GM12878 (cell line): Measurements from ENCODE around the gene CLNS1A. TPM values are rescaled to one million over a fixed set of nuclear protein-coding genes. Genes with fewer than 3 reads are reported as not detected.

Experiments used
- BACH1 ChIP-seq: fragments of 450-650 bp; IDR thresholded peaks from 2 replicates; pipeline ENCODE4 v1.6.1; 2017; ENCODE audit warnings: mild to moderate bottlenecking, borderline replicate concordance
- BRCA1 ChIP-seq: IDR thresholded peaks from 2 replicates; pipeline ENCODE4 v1.6.1; 2011; ENCODE audit warnings: low read depth, low read length, improper control_type of control experiment
- CBFB ChIP-seq: IDR thresholded peaks from 2 replicates; pipeline ENCODE4 v1.6.1; 2016; ENCODE audit warnings: antibody characterized with exemption, low read depth
- IKZF2 ChIP-seq, 2 experiments: fragments of 450-650 bp; IDR thresholded peaks; 2 replicates each; pipeline ENCODE4 v1.6.1; 2017; ENCODE audit warnings: mild to moderate bottlenecking in 2 of 2, moderate library complexity in 2 of 2
- NFIC ChIP-seq: IDR thresholded peaks from 2 replicates; pipeline ENCODE4 v1.6.1; 2012; ENCODE audit warnings: low read depth, mild to moderate bottlenecking, inconsistent platforms, low read length, moderate library complexity
- POLR2AphosphoS5 ChIP-seq: IDR thresholded peaks from 2 replicates; pipeline ENCODE4 v1.6.1; 2011; ENCODE audit warnings: mild to moderate bottlenecking, low read length, inconsistent platforms
- RB1 ChIP-seq: fragments of 450-650 bp; formaldehyde crosslinking; IDR thresholded peaks from 2 replicates; pipeline ENCODE4 v1.6.1; 2017; ENCODE audit warnings: mild to moderate bottlenecking, borderline replicate concordance
- SIX5 ChIP-seq: IDR thresholded peaks from 2 replicates; pipeline ENCODE4 v1.6.1; 2011; ENCODE audit warnings: mild to moderate bottlenecking, low read depth, low read length, moderate library complexity; ENCODE audit not compliant: severe bottlenecking
- SMARCA5 ChIP-seq: fragments of 450-650 bp; IDR thresholded peaks from 2 replicates; pipeline ENCODE4 v1.6.1; 2017; ENCODE audit warnings: mild to moderate bottlenecking
- SMC3 ChIP-seq: IDR thresholded peaks from 2 replicates; pipeline ENCODE4 v1.6.1; 2011; ENCODE audit warnings: low read length, improper control_type of control experiment, borderline replicate concordance
- SREBF2 ChIP-seq: IDR thresholded peaks from 2 replicates; pipeline ENCODE4 v1.6.1; 2012; ENCODE audit warnings: mild to moderate bottlenecking, low read length
- YY1 ChIP-seq: IDR thresholded peaks from 2 replicates; pipeline ENCODE4 v1.6.1; 2011; ENCODE audit warnings: low read depth, mild to moderate bottlenecking, low read length
- ZBED1 ChIP-seq: IDR thresholded peaks from 2 replicates; pipeline ENCODE4 v1.6.1; 2016; ENCODE audit warnings: borderline replicate concordance
- ZNF24 ChIP-seq: fragments of 450-650 bp; IDR thresholded peaks from 2 replicates; pipeline ENCODE4 v1.6.1; 2017; ENCODE audit warnings: antibody characterized with exemption, mild to moderate bottlenecking
- polyA plus RNA-seq, 11 experiments: library from polyadenylated mRNA; depleted of rRNA in 4 of 11; unstranded in 6 of 11; stranded (reverse) in 5 of 11; fragments of >200 nt; fragmentation: Nextera tagmentation in 4 of 11; fragmentation: Illumina TruSeq in 1 of 11; extraction: Ambion mirVana in 4 of 11; extraction: Trizol in 1 of 11; gene quantifications; 1 replicate in 1 of 11; 2 replicates in 10 of 11; pipeline versions ENCODE4 v1.2.1 to v1.2.3, GENCODE V29; 2011 to 2016; ENCODE audit warnings: inconsistent platforms in 2 of 11, missing spikeins in 2 of 11, low read depth in 1 of 11
- total RNA-seq, 4 experiments: library from RNA; depleted of rRNA in 3 of 4; stranded (reverse); fragments of >200 nt in 3 of 4; fragmentation: Illumina TruSeq in 1 of 4; extraction: Trizol in 1 of 4; gene quantifications; 2 replicates each; pipeline versions ENCODE4 v1.2.1 to v1.2.3, GENCODE V29; 2013 to 2021
- TF ChIP-seq, protein P1 (sequence below): fragments of 450-650 bp; formaldehyde crosslinking; IDR thresholded peaks from 2 replicates; pipeline ENCODE4 v1.4.0; 2022; ENCODE audit warnings: mild to moderate bottlenecking, moderate library complexity
- TF ChIP-seq, protein P2 (sequence below): fragments of 450-650 bp; IDR thresholded peaks from 2 replicates; pipeline ENCODE4 v1.6.1; 2017; ENCODE audit warnings: mild to moderate bottlenecking, moderate library complexity
- TF ChIP-seq, protein P3 (sequence below): IDR thresholded peaks from 2 replicates; pipeline ENCODE4 v1.6.1; 2012; ENCODE audit warnings: low read depth, low read length, improper control_type of control experiment
- TF ChIP-seq, protein P4 (sequence below): fragments of 450-650 bp; IDR thresholded peaks from 2 replicates; pipeline ENCODE4 v1.6.1; 2016; ENCODE audit warnings: mild to moderate bottlenecking
- TF ChIP-seq, protein P5 (sequence below): IDR thresholded peaks from 2 replicates; pipeline ENCODE4 v1.6.1; 2012; ENCODE audit warnings: low read depth, low read length, improper control_type of control experiment
- TF ChIP-seq, protein P6 (sequence below): fragments of 450-650 bp; IDR thresholded peaks from 2 replicates; pipeline ENCODE4 v1.6.1; 2017; ENCODE audit warnings: low read depth, mild to moderate bottlenecking, moderate library complexity

Gene CLNS1A
- total and polyA plus RNA-seq, 10 of the 15 experiments (the other 5 are each of a cell fraction or from before 2014, with no cell fraction given), result 74.1 to 247 (median 167) TPM

DNA sequence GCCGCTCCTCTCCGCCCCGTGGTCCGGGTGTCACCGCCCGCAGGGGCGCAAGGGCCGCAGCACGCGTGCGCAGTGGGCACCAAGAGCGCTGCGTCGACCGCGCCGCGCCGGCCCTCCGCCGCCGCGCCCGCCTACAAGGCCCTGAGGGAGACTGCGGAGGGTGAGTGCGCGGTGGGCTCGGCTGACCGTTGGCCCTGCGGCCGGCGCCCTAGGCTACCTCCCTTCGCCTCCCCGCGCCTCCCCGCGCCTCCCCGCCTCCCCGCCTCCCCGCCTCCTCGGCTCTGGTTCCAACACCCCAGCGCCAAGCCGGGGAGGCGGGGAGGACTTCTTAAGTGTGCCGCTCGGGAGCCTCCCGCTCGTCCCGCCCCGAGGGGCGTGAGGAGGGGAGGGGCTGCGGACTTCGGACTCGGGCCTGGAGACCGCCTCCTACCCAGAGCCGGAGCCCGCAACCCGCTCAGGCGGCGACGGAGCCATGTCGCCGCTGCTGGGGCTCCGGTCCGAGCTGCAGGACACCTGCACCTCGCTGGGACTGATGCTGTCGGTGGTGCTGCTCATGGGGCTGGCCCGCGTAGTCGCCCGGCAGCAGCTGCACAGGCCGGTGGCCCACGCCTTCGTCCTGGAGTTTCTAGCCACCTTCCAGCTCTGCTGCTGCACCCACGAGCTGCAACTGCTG, 47.9 kb downstream of the CLNS1A start, which contains the start of gene AQP11 (continued):
- TF ChIP-seq ZNF24 (no peak), YY1 (no peak), BRCA1 (no peak), SMARCA5 (no peak), ZBED1 (no peak), BACH1 (peak; percentile 44; the same call in 1 of the 2 replicates), RB1 (peak; percentile 27; the same call in 1 of the 2 replicates), IKZF2 (IDR thresholded peaks at IDR 0.05) (no peak), POLR2AphosphoS5 (peak; percentile 34; the same call in 1 of the 2 replicates), CBFB (no peak), SREBF2 (no peak), NFIC (no peak), SIX5 (no peak), SMC3 (no peak)
- TF ChIP-seq, protein P1, sequence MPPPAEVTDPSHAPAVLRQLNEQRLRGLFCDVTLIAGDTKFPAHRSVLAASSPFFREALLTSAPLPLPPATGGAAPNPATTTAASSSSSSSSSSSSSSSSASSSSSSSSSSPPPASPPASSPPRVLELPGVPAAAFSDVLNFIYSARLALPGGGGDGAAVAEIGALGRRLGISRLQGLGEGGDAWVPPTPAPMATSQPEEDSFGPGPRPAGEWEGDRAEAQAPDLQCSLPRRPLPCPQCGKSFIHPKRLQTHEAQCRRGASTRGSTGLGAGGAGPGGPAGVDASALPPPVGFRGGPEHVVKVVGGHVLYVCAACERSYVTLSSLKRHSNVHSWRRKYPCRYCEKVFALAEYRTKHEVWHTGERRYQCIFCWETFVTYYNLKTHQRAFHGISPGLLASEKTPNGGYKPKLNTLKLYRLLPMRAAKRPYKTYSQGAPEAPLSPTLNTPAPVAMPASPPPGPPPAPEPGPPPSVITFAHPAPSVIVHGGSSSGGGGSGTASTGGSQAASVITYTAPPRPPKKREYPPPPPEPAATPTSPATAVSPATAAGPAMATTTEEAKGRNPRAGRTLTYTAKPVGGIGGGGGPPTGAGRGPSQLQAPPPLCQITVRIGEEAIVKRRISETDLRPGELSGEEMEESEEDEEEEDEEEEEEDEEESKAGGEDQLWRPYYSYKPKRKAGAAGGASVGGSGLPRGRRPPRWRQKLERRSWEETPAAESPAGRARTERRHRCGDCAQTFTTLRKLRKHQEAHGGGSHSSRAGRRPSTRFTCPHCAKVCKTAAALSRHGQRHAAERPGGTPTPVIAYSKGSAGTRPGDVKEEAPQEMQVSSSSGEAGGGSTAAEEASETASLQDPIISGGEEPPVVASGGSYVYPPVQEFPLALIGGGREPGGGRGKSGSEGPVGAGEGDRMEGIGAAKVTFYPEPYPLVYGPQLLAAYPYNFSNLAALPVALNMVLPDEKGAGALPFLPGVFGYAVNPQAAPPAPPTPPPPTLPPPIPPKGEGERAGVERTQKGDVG (CRISPR knock-in tag), result no peak
- TF ChIP-seq, protein P2, sequence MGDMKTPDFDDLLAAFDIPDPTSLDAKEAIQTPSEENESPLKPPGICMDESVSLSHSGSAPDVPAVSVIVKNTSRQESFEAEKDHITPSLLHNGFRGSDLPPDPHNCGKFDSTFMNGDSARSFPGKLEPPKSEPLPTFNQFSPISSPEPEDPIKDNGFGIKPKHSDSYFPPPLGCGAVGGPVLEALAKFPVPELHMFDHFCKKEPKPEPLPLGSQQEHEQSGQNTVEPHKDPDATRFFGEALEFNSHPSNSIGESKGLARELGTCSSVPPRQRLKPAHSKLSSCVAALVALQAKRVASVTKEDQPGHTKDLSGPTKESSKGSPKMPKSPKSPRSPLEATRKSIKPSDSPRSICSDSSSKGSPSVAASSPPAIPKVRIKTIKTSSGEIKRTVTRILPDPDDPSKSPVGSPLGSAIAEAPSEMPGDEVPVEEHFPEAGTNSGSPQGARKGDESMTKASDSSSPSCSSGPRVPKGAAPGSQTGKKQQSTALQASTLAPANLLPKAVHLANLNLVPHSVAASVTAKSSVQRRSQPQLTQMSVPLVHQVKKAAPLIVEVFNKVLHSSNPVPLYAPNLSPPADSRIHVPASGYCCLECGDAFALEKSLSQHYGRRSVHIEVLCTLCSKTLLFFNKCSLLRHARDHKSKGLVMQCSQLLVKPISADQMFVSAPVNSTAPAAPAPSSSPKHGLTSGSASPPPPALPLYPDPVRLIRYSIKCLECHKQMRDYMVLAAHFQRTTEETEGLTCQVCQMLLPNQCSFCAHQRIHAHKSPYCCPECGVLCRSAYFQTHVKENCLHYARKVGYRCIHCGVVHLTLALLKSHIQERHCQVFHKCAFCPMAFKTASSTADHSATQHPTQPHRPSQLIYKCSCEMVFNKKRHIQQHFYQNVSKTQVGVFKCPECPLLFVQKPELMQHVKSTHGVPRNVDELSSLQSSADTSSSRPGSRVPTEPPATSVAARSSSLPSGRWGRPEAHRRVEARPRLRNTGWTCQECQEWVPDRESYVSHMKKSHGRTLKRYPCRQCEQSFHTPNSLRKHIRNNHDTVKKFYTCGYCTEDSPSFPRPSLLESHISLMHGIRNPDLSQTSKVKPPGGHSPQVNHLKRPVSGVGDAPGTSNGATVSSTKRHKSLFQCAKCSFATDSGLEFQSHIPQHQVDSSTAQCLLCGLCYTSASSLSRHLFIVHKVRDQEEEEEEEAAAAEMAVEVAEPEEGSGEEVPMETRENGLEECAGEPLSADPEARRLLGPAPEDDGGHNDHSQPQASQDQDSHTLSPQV, result no peak
- TF ChIP-seq, protein P3, sequence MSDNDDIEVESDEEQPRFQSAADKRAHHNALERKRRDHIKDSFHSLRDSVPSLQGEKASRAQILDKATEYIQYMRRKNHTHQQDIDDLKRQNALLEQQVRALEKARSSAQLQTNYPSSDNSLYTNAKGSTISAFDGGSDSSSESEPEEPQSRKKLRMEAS, result no peak
- TF ChIP-seq, protein P4, sequence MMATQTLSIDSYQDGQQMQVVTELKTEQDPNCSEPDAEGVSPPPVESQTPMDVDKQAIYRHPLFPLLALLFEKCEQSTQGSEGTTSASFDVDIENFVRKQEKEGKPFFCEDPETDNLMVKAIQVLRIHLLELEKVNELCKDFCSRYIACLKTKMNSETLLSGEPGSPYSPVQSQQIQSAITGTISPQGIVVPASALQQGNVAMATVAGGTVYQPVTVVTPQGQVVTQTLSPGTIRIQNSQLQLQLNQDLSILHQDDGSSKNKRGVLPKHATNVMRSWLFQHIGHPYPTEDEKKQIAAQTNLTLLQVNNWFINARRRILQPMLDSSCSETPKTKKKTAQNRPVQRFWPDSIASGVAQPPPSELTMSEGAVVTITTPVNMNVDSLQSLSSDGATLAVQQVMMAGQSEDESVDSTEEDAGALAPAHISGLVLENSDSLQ, result no peak
- TF ChIP-seq, protein P5, sequence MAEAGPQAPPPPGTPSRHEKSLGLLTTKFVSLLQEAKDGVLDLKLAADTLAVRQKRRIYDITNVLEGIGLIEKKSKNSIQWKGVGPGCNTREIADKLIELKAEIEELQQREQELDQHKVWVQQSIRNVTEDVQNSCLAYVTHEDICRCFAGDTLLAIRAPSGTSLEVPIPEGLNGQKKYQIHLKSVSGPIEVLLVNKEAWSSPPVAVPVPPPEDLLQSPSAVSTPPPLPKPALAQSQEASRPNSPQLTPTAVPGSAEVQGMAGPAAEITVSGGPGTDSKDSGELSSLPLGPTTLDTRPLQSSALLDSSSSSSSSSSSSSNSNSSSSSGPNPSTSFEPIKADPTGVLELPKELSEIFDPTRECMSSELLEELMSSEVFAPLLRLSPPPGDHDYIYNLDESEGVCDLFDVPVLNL, result no peak
- TF ChIP-seq, protein P6, sequence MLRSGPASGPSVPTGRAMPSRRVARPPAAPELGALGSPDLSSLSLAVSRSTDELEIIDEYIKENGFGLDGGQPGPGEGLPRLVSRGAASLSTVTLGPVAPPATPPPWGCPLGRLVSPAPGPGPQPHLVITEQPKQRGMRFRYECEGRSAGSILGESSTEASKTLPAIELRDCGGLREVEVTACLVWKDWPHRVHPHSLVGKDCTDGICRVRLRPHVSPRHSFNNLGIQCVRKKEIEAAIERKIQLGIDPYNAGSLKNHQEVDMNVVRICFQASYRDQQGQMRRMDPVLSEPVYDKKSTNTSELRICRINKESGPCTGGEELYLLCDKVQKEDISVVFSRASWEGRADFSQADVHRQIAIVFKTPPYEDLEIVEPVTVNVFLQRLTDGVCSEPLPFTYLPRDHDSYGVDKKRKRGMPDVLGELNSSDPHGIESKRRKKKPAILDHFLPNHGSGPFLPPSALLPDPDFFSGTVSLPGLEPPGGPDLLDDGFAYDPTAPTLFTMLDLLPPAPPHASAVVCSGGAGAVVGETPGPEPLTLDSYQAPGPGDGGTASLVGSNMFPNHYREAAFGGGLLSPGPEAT, result no peak
